KMS-11 (cell line): ENCODE measurements around the gene PTPRQ.

ENCODE experiments used
- H2AFZ ChIP-seq: fragments of 200-600 bp; sonication (generic); 2 replicates; pipeline ENCODE4 v1.6.1; 2016; ENCODE audit warnings: antibody characterized with exemption, mixed run types, low read depth
- H3K27ac ChIP-seq: fragments of 200-600 bp; sonication (generic); 2 replicates; pipeline ENCODE4 v1.6.1; 2016; ENCODE audit warnings: mild to moderate bottlenecking, mixed run types
- H3K27me3 ChIP-seq: fragments of 200-600 bp; sonication (generic); 2 replicates; pipeline ENCODE4 v1.6.1; 2017; ENCODE audit warnings: mild to moderate bottlenecking, low read depth, mixed run types, moderate library complexity; ENCODE audit not compliant: insufficient read depth
- H3K36me3 ChIP-seq: fragments of 200-600 bp; sonication (generic); 2 replicates; pipeline ENCODE4 v1.6.1; 2017; ENCODE audit warnings: mild to moderate bottlenecking, mixed run types; ENCODE audit not compliant: insufficient read depth
- H3K4me1 ChIP-seq: fragments of 200-600 bp; sonication (generic); 2 replicates; pipeline ENCODE4 v1.6.1; 2016; ENCODE audit warnings: mild to moderate bottlenecking, low read depth, mixed run types; ENCODE audit not compliant: poor library complexity, severe bottlenecking
- H3K4me2 ChIP-seq: fragments of 200-600 bp; sonication (generic); 2 replicates; pipeline ENCODE4 v1.7.0; 2016; ENCODE audit warnings: mild to moderate bottlenecking, mixed run types
- H3K4me3 ChIP-seq: fragments of 200-600 bp; sonication (generic); IDR thresholded peaks from 2 replicates; pipeline ENCODE4 v1.6.1; 2017; ENCODE audit warnings: low read depth, low read length, mixed read lengths; ENCODE audit not compliant: insufficient read depth
- H3K79me2 ChIP-seq: fragments of 200-600 bp; sonication (generic); 2 replicates; pipeline ENCODE4 v1.6.1; 2016; ENCODE audit warnings: low read depth, mixed run types; ENCODE audit not compliant: insufficient read depth
- H3K9ac ChIP-seq: fragments of 200-600 bp; sonication (generic); 2 replicates; pipeline ENCODE4 v1.6.1; 2016; ENCODE audit warnings: mild to moderate bottlenecking, mixed run types
- H4K20me1 ChIP-seq: fragments of 200-600 bp; sonication (generic); 2 replicates; pipeline ENCODE4 v1.6.1; 2016; ENCODE audit warnings: mild to moderate bottlenecking, mixed run types; ENCODE audit not compliant: insufficient read depth
- CTCF ChIP-seq: fragments of 200-600 bp; sonication (generic); conservative IDR thresholded peaks from 2 replicates; pipeline ENCODE4 v1.6.1; 2017; ENCODE audit warnings: low read depth, mild to moderate bottlenecking, antibody characterized with exemption, low read length, moderate library complexity, mixed read lengths

Gene PTPRQ

DNA sequence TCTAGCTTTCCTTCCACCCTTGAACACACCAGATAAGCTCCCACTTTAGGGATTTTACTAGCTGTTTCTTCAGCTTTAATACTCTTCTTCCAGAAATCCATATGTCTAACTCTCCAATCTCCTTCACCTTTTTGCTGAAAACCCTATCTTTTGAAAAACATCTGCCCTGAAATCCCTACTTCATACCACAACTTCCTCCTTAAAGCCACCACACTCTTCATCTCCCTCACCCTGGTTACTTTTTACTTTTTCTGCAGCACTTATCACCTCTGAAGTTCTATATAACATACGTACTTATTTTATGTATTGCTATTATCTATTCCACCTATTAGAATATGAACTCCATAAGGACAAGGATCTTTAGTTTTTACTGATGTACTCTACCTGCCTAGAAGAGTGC is 28.6 kb upstream of the PTPRQ start:
- Histone ChIP-seq H3K27ac (no peak overlapping the region), H3K79me2 (no peaks in the 10 kb centered on the region)

DNA sequence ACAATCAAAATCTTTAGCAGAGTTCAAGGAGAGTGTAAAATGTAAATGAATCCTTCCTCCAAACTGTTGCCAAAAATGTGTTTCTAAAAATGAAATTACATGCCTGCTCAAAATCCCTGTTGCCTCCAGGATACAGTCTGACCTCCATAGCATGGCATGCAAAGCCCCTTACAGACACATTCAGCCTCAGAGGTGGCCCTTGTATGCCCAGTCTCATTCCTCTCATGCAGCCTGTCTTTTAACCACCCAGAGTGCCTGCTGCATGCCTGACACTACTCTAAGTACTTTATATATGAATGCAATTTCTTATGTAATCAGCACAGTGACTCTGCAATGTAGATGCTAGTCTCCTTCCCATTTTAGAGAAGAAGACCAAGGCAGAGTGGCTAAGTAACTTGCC is 24.4 kb upstream of the PTPRQ start:
- H3K4me3 ChIP-seq, result no peak overlapping the region
- no peaks in the 10 kb centered on the region for H4K20me1 ChIP-seq
- H3K9ac ChIP-seq, result no peak overlapping the region
- no peaks in the 10 kb centered on the region for H3K79me2 ChIP-seq
- H3K36me3 ChIP-seq, result no peaks in the 10 kb centered on the region
- H3K27me3 ChIP-seq, result no peaks in the 10 kb centered on the region
- no peak overlapping the region for H2AFZ ChIP-seq
- H3K27ac ChIP-seq, result no peak overlapping the region
- no peak for TF ChIP-seq CTCF
- no peak overlapping the region for H3K4me2 ChIP-seq
- H3K4me1 ChIP-seq, result no peaks in the 10 kb centered on the region

More for the DNA sequence above, 28.6 kb upstream of the PTPRQ start:
- no peaks in the 10 kb centered on the region for H3K27me3 ChIP-seq
- H3K4me3 ChIP-seq, result no peak overlapping the region
- no peaks in the 10 kb centered on the region for H4K20me1 ChIP-seq
- H3K4me1 ChIP-seq, result peaks cover 11% of the 10 kb centered on the region
- H2AFZ ChIP-seq, result no peak overlapping the region
- H3K9ac ChIP-seq, result no peak overlapping the region
- no peak overlapping the region for H3K4me2 ChIP-seq
- TF ChIP-seq CTCF, result no peak
- H3K36me3 ChIP-seq, result no peaks in the 10 kb centered on the region

- Histone ChIP-seq H3K27ac (no peak overlapping the region), H4K20me1 (no peaks in the 10 kb centered on the region), H3K4me2 (no peak overlapping the region), H3K27me3 (no peaks in the 10 kb centered on the region), H3K4me1 (no peaks in the 10 kb centered on the region), H3K4me3 (no peak overlapping the region), H3K9ac (no peak overlapping the region; the same call in 1 of the 2 replicates), H3K79me2 (no peaks in the 10 kb centered on the region), H3K36me3 (no peaks in the 10 kb centered on the region), H2AFZ (no peak overlapping the region)
- no peak for TF ChIP-seq CTCF
Observed at GRCh38 chr12:80420075-80420474, 24.0 kb upstream of the PTPRQ start.

- H3K27me3 ChIP-seq, result no peaks in the 10 kb centered on the region
- no peak overlapping the region for H3K4me2 ChIP-seq
- H3K4me3 ChIP-seq, result no peak overlapping the region
- no peaks in the 10 kb centered on the region for H4K20me1 ChIP-seq
- no peak for TF ChIP-seq CTCF
- no peak overlapping the region for H2AFZ ChIP-seq
- no peak overlapping the region for H3K27ac ChIP-seq
- H3K4me1 ChIP-seq, result no peaks in the 10 kb centered on the region
- no peak overlapping the region for H3K9ac ChIP-seq
- no peaks in the 10 kb centered on the region for H3K36me3 ChIP-seq
- no peaks in the 10 kb centered on the region for H3K79me2 ChIP-seq
Observed at GRCh38 chr12:80422550-80422949, 21.5 kb upstream of the PTPRQ start.

DNA sequence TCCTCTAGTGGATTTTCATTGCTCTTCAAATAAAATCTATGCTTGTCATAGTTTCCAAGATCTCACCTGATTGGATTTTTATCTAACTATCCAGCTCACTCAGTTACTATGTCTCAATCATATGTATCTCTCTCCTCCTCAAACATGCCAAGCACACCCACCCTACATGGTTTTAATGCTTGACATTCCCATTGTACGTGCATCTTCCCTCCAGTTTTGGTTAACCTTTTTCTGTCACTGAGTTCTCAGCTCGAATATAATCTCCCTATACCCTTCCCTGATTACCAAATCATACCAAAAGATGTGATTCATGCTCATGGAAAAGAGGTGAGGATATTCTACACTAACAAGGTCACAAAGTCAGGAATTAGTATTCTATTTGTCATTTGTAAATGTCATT is 12.0 kb upstream of the PTPRQ start:
- H3K27me3 ChIP-seq, result no peaks in the 10 kb centered on the region
- H3K36me3 ChIP-seq, result no peaks in the 10 kb centered on the region
- TF ChIP-seq CTCF, result no peak

More for the DNA sequence above, 12.0 kb upstream of the PTPRQ start:
- Histone ChIP-seq H3K4me3 (no peak overlapping the region), H3K79me2 (no peaks in the 10 kb centered on the region), H3K4me1 (no peaks in the 10 kb centered on the region), H3K9ac (no peak overlapping the region), H2AFZ (no peak overlapping the region), H4K20me1 (no peaks in the 10 kb centered on the region), H3K27ac (no peak overlapping the region), H3K4me2 (no peak overlapping the region)
